Brain microvascular endothelial cell (primary cell): ENCODE measurements around the gene SH3BP4.

Experiments used
- DNase-seq: peaks from one replicate; pipeline ENCODE4 v3.0.0-alpha.2; 2020
- H3K27ac ChIP-seq: fragments of 250-450 bp; sonication (Bioruptor Pico); 2 replicates; pipeline ENCODE4 v1.5.1; 2020; ENCODE audit warnings: mild to moderate bottlenecking, moderate library complexity
- H3K27me3 ChIP-seq: fragments of 250-450 bp; sonication (Bioruptor Pico); replicated peaks from 2 replicates; pipeline ENCODE4 v1.5.1; 2020; ENCODE audit warnings: mild to moderate bottlenecking
- H3K36me3 ChIP-seq: fragments of 250-450 bp; sonication (Bioruptor Pico); replicated peaks from 2 replicates; pipeline ENCODE4 v1.5.1; 2020; ENCODE audit warnings: mild to moderate bottlenecking
- H3K4me3 ChIP-seq: 2 replicates; pipeline ENCODE4 v1.5.1; 2011; ENCODE audit warnings: low read depth, mild to moderate bottlenecking, control low read depth, low read length, moderate library complexity
- in situ Hi-C: cut with HindIII; loops from 2 replicates; pipeline ENCODE4 v1.10.0; 2017; ENCODE audit warnings: low sequenced_read_pairs, low pct_ligation_motif_present
- TF ChIP-seq, protein P1 (sequence below): IDR thresholded peaks from 2 replicates; pipeline ENCODE4 v1.5.1; 2011; ENCODE audit warnings: low read depth, mild to moderate bottlenecking, moderate library complexity, low read length, control low read depth, inconsistent platforms; ENCODE audit errors: missing control alignments

The SH3BP4 gene

GRCh38 chr2:235049069-235049468 lies 97.3 kb downstream of the SH3BP4 start:
- peaks cover 28% of the 10 kb centered on the region for H3K36me3 ChIP-seq
- no peak overlapping the region for H3K4me3 ChIP-seq
- DNase-seq, result no peak
- no peaks in the 10 kb centered on the region for H3K27me3 ChIP-seq
- in situ Hi-C loops, result no loop called here
- TF ChIP-seq, protein P1, sequence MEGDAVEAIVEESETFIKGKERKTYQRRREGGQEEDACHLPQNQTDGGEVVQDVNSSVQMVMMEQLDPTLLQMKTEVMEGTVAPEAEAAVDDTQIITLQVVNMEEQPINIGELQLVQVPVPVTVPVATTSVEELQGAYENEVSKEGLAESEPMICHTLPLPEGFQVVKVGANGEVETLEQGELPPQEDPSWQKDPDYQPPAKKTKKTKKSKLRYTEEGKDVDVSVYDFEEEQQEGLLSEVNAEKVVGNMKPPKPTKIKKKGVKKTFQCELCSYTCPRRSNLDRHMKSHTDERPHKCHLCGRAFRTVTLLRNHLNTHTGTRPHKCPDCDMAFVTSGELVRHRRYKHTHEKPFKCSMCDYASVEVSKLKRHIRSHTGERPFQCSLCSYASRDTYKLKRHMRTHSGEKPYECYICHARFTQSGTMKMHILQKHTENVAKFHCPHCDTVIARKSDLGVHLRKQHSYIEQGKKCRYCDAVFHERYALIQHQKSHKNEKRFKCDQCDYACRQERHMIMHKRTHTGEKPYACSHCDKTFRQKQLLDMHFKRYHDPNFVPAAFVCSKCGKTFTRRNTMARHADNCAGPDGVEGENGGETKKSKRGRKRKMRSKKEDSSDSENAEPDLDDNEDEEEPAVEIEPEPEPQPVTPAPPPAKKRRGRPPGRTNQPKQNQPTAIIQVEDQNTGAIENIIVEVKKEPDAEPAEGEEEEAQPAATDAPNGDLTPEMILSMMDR, result no peak
- no peak overlapping the region for H3K27ac ChIP-seq

DNA sequence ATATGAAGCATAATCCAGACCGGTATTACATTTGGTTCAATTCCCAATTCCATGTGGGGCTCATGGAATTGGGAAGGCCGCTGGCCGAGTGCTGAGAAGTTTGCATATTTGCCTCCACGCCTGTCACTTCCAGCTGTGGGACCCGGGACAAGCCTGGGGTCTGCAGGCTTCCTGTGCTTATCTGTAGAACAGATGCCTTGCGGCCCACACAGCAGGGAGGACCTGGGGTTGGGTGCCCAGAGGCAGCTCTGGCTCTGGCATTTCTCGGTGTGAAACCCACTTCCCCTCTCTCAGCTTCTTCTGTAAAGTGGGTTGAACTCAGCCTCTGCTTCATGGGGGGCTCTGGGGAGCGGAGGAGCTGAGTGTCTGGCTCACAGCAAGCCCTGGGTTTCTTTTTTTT lies 97.9 kb downstream of the SH3BP4 start:
- Histone ChIP-seq H3K36me3 (peaks cover 31% of the 10 kb centered on the region), H3K27me3 (no peaks in the 10 kb centered on the region), H3K27ac (no peak overlapping the region), H3K4me3 (no peak overlapping the region)
- in situ Hi-C loops, result no loop called here
- TF ChIP-seq, protein P1, result no peak
- no peak for DNase-seq

GRCh38 chr2:235050980-235051351 lies 99.1 kb downstream of the SH3BP4 start:
- Histone ChIP-seq H3K4me3 (no peak overlapping the region), H3K36me3 (peaks cover 34% of the 10 kb centered on the region), H3K27me3 (no peaks in the 10 kb centered on the region), H3K27ac (peak overlapping the region; percentile 17)
- DNase-seq, result peak; percentile 92
- in situ Hi-C loops, result no loop called here
- TF ChIP-seq, protein P1, result no peak

- no peaks in the 10 kb centered on the region for H3K27me3 ChIP-seq
- peak; percentile 11 for DNase-seq
- in situ Hi-C loops, result no loop called here
- H3K36me3 ChIP-seq, result peaks cover 34% of the 10 kb centered on the region
- TF ChIP-seq, protein P1, result no peak
- no peak overlapping the region for H3K4me3 ChIP-seq
- H3K27ac ChIP-seq, result no peak overlapping the region
Observed at GRCh38 chr2:235051436-235052260, 99.8 kb downstream of the SH3BP4 start.

DNA sequence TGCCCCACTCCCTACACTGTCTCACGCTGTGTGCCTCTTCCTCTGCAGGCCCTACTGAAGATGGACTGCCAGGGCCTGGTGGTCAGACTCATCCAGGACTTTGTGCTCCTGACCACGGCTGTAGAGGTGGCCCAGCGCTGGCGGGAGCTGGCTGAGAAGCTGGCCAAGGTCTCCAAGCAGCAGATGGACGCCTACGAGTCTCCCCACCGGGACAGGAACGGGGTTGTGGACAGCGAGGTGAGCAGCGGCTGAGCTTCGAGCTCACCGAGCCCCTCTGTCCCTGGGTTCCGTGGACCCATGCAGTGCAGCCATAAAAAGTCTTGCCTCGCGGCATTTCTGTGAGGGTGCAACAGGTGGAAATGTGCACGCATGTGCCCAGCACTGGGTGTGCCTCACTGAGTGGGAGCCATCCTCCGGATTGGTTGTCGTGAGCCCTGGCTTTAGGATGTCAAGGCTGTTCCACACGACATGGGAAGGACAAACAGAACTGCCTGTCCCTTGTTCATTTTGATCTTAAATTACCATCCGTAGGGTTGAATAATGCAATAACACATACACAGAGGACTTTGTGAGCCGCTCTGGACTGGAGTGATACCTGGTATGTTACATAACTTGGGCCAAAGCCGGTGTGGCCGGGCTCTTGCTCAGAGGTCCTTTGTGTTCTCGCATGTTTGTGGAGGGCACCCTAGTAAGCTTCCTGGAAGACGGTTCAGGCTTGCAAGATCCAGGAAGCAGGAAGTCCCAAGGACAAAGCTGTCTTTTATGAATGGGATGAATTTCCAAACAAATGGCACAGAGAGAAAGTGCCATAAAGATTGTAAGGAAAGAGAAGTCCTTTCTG lies 100.9 kb downstream of the SH3BP4 start:
- Histone ChIP-seq H3K4me3 (no peak overlapping the region), H3K27ac (no peak overlapping the region), H3K36me3 (peaks cover 30% of the 10 kb centered on the region), H3K27me3 (no peaks in the 10 kb centered on the region)
- TF ChIP-seq, protein P1, result no peak
- in situ Hi-C loops, result no loop called here
- DNase-seq, result no peak
